ENCODE data around the gene MBNL2.
A peak's percentile ranks its signal among the peaks of the same experiment; 100 is the strongest.

Gene MBNL2

DNA sequence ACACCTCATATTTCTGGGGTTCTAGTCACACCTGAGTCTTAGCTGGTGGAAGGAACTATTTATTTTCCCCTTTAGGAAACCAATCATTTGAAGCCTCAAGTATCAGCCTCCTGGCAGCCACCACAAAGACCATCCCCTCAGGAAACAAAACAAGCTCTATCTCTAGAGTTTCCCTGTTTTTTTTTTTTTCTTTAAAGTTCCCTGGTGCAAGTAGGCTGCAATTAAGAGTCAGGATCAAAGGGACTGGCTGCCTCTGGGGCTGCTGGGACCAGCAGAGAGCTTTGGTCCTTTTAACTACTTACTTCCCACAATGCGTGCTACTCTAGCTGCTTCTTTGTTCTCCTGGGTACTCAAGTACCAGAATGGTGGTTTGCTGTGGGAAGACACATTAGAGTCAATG, 11.4 kb downstream of the MBNL2 start:
- DNase-seq = no peak

DNA sequence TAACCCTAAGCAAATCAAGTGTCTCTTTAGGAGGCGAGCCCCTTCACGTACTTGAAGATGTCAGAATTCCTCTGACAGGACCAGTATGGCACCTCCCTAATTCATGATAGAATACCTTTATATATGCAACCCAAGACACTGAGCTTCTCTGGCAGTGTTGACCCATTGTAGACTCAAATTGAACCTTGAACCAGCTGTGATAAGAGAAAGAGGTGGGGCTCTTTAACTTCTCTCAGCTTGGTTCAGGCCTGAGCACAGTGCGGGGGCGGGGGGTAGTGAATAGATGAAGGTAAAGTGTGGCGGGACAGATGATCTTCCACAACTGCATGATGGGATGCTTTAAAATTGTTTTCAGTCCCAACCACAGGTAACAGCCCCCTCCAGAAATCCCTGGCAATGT, 12.1 kb downstream of the MBNL2 start:
- DNase-seq = no peak

DNA sequence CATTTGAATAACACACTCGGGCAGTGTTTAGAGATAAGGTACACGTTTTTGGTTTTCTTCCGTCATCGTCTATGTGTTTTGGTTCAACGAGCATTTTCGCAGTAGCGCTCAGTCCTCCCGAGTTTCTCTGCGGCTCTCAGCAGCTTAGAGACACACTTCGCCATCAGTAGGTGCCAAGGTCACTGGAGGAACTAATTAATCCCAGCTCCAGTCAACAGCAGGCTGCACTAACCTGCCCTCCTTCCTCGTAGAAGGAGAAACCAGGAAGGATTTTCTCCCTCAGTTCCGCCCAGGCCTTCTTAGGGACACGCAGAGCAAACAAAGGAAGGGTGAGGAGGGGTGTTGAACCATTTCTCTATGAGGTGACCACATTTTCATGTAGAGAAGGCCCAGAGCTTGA, 12.6 kb downstream of the MBNL2 start:
- no peak for DNase-seq

DNA sequence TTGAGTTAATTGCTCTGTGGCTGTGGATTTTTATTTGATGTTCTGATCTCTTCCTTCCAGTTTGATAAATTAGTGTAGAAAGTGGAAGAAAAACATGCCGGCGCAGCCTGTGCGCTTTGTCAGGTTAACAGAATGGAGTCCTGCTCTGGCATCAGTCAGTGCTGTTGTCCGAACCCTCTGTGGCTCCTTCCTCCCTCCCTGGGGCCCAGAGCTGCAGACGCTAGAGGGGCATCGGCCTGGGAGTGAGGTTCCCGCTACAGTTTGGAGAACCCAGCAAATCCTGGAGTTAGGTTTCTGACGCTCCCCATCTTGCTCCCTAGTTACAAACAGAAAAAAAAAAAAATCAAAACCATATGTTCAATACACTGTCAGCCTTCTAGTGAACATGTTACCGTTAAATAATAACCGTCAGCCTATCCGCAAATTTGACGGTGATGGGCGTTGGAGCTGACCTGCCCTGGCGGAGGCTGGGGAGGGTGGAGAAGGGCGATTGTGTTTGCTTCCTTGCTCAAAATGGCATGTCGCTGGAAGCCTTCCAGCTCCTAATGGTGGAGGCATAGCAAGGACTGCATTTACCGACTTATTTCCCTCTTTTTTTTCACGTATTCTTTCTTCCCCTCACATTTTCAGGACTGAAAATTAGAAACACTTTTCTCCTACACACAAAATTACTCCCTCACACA, 13.6 kb downstream of the MBNL2 start:
- DNase-seq = peak in 4 of 56 donors; percentile 16 to 33 (median 22)

DNA sequence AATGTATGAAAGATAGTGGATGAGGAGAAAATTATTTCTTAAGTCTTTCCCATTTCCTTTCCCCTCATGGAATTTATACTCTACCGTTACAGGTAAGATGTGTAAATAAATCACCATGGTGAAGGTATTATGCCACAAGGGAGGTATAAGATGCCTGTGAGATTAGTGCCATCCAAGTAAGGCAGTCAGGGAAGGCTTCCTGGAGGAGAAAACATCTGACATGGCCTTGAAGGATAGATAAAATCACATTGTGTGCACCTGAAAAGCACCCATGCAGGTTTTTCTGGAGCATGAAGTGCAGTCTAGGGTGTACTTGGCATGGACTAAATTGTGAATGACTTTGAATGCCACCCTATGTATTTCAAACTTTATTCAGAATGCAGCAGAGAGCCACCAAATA, 15.3 kb downstream of the MBNL2 start:
- no peak for DNase-seq

DNA sequence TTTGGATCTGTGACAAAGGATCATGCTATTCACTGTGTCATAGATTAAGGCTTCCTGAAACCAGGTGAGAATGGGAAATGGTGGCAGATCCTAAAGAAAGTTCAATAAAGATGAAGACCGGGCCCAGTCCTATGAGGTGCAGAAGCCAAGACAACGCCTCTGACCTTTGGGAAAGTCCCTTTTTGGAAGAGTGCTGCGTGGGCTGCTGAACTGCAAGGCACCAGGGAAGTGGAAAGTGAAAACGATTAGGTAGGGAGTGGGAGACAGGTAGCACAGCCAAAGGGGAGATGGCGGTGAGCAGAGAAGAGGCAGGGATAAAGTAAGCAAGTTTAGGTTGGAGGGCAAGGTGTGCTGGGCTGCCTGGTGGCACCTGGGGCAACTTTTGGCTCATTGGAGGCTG, 16.3 kb downstream of the MBNL2 start:
- DNase-seq = no peak

DNA sequence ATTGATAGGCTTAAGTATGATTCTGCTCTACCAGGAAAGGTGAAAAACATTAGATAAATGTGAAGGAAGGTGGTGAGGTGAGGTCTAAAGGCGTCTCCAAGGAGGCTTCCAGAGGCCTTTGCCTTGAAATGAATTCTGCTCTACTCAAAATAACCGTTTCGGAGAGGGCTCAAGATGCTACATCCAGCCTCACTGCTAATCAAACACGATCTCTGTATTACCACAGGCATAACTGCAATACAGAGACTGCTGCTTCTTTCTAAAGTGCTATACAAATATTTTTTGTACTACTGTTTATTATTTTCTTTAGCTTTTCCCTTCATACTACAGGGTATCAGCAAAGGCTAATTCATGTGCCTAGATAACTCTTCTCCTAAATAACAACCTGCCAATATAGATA, 16.8 kb downstream of the MBNL2 start:
- DNase-seq = no peak

DNA sequence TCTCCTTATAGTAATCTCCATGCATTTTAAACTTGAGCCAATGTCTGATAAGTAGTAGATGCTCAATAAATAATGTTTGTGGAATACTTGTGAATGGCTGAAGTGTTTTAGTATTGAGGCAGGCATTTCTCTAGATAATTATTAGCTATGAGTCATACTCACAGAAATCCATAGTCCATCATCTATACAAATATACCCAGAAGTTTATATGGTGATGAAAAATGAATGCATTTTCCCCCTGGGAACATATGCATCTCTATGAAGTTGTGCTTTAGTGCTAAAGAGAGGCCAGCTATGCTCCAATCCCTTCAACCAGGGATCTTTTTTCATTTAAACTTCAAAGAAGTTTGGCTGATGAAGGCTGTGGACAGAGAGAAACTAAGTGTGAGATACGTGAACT, 17.2 kb downstream of the MBNL2 start:
- DNase-seq = no peak

DNA sequence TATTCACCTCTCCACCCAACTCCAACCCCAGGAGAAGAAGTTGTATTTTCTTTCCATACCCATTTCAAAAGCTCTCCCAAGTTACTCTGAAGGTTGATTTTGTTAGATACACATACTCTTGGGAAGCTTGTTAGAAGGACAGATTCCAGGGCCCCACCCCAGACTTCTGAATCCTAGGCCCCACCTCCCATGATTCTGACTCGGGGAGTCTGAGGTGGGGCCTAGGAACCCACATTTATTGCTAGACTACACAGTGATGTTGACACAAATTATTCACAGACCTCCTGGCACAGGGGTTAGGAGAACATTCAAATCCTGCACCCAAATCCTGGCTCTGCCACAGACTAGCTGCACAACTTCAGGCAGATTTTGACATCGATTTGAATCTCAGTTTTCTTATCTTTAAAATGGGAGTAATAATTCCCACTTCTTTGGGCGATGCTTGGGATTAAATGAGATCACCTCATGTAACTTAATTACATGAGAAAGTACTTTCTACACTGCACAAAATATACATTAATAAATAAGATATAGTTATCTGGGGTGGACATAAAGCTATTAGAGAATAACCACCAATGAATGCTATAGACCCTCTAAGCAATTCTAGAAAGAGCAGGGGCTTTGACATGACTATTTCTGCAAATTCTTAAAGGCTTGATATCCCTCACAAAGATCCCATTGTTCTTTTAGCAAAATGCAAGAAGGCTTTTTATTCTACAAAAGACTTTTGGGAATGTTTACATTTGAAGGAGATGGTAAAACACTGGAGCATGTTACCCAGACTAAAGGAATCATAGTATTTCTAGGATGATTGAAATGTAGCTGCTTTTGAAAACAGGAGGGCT, 18.0 kb downstream of the MBNL2 start:
- DNase-seq = no peak

DNA sequence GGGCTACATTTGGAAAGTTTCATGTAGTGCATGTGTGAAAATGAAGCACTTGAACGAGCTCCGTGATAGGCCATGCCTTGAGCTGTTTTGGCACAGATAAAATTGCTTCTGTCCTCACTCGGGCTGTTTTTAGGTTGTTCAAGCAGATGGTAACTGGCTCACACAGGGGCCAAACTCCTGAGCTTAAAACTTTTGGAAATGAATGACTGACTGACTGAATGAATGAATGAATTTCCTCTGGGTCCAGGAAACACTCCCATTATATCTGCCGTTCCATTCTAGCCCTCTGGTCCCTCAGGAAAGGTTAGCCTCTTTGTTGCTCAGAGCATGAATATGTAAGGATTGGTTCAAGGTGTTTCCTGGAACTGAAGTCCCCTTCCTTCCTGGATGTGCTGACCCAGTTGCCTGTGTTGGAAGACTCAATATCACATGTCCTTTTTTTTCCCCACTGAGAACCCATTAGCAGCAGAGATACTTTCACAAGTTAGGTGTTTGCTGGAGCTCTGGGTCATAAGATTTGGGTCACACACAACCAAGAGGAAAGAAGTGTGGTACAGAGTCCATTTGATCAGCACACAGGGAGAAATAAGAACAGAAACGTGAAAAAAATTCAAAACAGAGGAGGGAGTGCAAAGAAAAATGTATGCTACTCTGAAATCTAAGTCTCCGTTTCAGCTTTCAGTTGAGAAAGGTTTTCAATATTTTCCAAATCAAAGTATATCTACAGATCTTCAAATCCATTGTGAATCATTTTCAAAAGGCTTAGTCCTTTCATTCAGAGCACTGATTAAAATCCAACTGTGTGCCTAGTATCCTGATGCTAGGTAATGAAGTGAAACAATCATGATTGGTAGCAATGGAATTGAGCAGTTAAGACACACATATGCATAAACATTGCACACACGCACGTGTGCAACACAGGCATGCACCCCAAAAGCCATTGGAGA, 18.9 kb downstream of the MBNL2 start:
- no peak for DNase-seq

DNA sequence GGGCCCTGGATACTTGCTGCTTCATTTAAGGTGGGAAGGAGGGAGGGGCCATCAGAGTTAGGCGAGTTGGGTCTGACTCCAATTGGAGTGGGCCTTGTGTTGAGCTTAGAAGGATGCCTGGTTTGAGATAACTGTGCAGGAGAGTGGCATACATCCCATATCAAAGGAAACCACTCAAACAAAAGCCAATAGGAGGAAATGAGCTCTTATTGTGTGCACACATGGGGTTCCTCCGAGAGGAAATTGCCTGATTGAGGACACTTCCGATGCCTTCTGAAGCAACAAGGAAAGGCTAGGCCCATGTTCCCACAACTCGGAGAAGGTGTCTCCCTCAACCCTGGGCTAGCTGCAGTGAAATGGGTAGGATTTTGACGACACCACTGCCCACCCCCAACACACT, 19.6 kb downstream of the MBNL2 start:
- DNase-seq = no peak

DNA sequence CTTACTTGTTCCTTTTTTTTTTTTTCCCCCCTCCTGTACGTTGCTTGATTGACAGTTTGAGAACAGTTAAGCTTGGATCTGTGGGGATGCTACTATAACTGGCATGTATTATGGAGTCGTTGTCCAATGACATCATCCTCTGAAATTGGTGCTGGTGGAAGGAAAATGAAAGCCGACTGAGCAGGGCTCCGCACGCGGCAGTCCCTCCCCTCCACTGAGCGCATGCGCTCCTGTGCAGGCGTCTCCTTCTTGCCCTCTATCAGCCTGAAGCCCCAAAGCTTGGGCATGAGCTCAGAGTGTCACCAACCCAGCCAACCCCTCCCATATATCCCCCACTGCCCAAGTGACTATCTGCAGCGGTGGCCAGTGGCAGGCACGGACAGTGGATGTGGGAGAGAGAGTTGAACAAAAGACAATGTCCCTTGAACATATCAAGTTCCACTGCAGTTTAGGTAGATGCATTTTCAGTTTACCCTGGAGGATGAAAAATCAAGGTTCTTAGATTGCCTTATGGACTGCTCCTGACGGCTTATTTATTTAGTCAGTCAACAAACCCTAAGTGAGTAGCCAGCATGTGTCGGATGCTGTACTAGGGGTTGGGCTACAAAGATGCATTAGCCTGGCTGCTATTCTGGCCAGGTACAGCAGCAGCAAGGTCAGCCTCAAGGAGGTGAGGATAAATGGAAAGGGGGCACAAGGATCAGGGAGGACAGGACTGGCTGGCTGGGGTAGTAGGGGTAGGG, 20.8 kb downstream of the MBNL2 start:
- peak in 54 of 56 donors; percentile 21 to 89 (median 72) for DNase-seq

DNA sequence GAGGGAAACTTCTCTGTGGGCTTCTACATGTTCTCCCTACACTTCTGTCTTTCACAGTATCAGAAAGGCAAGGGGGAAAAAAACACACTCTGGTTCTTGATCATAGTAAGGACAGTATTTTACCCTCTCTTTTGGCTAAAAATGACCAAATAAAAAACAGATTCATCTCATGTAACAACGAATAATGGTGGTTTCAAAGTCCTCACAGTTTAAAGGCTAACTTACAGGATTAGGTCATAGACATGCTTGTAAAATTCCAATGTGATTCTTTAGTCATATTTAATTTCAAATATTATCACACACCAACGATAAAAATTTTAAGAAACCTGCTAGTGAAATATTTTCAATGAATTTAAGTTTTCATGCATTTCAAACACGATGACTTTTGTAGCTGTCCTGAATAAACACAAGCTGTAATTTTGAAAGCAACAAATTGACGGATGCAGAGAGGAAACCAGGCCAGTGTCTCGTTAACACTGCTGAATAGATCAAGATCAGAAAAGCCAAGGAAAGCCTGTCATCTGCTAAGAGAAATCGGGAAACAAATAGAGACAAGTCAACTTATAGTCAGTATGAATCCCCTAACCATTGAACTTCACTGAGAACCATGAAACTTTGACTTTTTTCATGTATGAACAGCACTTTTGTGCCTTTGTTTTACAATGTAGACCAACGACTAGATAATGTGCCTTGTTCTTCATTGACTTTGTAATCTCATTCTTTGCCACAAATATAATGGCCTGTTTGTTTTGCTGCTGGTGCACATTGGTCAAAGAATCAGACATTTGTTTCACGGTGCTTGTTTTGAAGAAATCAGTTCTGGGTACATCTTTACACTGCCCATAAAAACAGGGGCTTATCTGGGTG, 22.0 kb downstream of the MBNL2 start:
- peak in 9 of 56 donors; percentile 16 to 89 (median 52) for DNase-seq

DNA sequence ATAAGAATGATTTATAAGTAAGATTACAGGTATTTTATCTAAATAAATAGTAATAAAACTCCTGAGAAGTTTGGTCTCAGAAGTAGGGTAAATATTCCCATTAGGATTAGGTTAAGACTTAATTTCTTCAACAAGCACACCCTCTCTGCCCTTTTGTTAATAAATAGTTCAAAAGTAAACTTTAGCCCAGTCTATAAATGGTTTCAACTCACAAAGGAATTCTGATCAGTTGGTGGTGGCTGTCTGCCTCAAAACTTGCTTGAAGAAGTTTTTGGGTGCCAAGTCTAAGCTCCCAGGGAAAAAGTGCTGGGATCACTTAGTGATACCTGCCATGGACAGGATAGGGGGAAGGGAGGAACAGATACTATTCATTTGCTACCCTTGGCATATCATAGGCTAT, 22.9 kb downstream of the MBNL2 start:
- no peak for DNase-seq

DNA sequence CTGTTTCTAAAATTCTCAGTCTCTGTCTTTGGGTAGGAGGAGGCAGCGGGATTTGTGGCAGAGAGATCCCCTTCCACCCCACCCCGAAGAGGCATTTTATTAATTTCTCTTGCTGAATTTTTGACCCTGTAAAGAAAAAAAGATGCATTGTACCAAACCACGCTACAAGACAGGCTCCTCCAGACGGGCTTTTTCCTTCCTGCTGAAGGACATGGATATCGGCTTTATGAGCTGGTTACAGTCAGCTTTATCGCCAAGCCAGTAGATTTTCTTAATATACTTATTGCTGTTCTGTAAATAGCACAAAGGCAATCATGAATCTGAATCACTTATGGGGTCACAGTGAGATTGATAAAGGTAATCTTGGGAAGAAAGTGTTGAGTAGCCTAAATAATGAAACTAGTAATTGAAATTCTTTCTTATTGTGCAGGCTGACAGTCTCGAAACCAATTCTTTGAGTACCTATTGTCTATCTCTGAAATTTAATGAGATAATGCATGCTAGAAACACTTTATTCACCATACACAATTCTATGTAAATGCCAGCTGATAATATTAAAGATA, 24.5 kb downstream of the MBNL2 start:
- no peak for DNase-seq

DNA sequence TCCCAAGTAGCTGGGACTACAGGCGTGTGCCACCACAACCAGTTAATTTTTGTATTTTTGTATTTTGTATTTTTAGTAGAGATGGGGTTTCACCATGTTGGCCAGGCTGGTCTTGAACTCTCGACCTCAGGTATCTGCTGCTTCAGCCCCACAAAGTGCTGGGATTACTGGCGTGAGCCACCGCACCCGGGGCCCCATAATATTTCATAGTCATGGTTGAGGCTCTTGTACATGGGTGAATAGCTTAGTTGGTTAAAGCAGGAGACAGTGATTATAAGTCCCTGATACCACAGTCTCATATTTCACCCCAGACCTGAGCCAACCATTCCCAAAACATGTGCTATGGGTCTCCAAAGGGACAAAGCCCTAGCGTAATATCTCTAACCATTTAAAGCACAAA, 26.1 kb downstream of the MBNL2 start:
- DNase-seq = no peak

DNA sequence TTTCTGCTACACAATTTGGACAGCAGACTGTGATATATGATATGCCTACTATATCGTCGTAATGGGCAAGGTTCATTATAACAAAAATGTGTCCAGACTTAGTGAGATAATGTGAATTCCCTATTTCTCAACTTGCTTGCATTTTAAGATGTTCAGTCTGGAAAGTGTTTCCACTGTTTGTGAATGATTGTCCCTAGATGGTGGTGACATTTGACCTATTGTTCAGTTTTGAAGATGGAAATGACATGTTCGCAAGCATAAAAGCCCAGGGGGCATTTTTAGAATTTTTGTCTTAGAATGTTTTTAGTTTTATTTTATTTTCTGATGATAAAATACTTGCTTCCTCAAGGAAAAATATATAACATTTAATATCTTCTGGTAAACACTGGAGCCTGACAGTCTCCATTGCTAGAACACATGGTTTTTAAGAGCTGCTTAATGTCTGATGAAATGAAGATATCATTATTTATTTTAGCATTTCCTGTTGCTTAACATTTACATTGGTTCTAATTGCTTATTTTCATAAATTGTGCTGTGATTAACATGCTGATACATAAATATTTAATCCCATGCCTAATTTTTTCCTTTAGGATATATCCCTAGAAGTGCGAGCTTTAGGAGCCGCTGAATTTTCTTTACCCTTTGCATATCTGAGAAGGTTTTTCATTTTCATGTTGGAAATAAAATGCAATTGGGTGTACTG, 27.1 kb downstream of the MBNL2 start:
- DNase-seq = no peak

DNA sequence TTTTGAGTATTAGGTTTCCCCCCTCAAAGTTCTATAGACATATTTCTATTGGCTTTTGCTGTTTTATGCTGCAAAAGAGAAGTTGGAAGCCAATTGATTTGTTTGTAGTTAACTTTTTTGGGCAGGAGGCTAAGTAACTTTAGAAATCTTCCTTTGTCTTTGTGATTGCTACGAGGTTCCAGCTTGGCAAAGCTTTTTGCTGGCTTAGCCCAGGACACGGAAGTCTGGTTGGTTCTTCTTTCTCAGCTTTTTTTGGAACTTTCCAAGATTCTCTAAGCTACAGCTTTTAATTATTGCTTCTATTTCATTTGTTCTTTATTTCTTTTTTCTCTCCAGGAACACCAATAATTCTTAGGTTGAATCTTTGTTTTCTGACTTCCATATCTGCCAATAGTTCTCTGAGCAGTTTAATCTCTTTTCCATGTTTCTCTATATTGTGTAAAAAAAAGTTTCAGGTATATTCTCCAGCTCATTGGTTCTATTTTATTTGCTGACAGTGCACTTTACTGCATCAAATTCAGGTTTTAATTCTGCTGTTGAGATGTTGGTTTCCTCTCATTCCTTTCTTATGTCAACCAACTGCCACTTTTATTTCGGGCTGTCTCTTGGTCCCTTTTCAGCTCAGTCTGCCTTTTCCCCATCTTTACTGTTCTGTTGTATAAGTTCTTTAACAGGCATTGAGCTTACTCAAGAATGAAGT, 27.8 kb downstream of the MBNL2 start:
- DNase-seq = no peak
